Loucy (cell line): ENCODE results near the gene BTC.

Experiments
- H2AFZ ChIP-seq: fragments of 200-600 bp; sonication (generic); 2 replicates; pipeline ENCODE4 v1.6.0; 2016; ENCODE audit warnings: antibody characterized with exemption, mild to moderate bottlenecking, low read length, moderate library complexity
- H3F3A ChIP-seq: fragments of 200-600 bp; 2 replicates; pipeline ENCODE4 v1.6.0; 2016; ENCODE audit warnings: antibody characterized with exemption, low read depth, mild to moderate bottlenecking
- H3K27me3 ChIP-seq: fragments of 200-600 bp; sonication (generic); 2 replicates; pipeline ENCODE4 v1.6.1; 2014; ENCODE audit warnings: low read length, mild to moderate bottlenecking; ENCODE audit not compliant: insufficient read depth, poor library complexity, severe bottlenecking
- H3K36me3 ChIP-seq: fragments of 200-600 bp; sonication (generic); 2 replicates; pipeline ENCODE4 v1.6.1; 2016; ENCODE audit warnings: low read length; ENCODE audit not compliant: insufficient read depth
- H3K4me1 ChIP-seq: fragments of 200-600 bp; sonication (generic); 2 replicates; pipeline ENCODE4 v1.5.1; 2014; ENCODE audit warnings: low read length, mild to moderate bottlenecking; ENCODE audit not compliant: insufficient read depth, poor library complexity, severe bottlenecking
- H3K4me2 ChIP-seq: fragments of 200-600 bp; sonication (generic); 2 replicates; pipeline ENCODE4 v1.6.0; 2014; ENCODE audit warnings: antibody characterized with exemption, low read length, low read depth, mild to moderate bottlenecking; ENCODE audit not compliant: poor library complexity, severe bottlenecking
- H3K4me3 ChIP-seq: fragments of 200-600 bp; sonication (generic); 2 replicates; pipeline ENCODE4 v1.5.1; 2014; ENCODE audit warnings: low read length, mild to moderate bottlenecking, mixed read lengths; ENCODE audit not compliant: poor library complexity, severe bottlenecking
- H3K79me2 ChIP-seq: fragments of 200-600 bp; sonication (generic); 2 replicates; pipeline ENCODE4 v1.6.1; 2014; ENCODE audit warnings: low read length; ENCODE audit not compliant: insufficient read depth
- H3K9ac ChIP-seq: fragments of 200-600 bp; sonication (generic); 2 replicates; pipeline ENCODE4 v1.6.0; 2014; ENCODE audit warnings: mild to moderate bottlenecking, low read depth, low read length, moderate library complexity; ENCODE audit not compliant: poor library complexity, severe bottlenecking
- H3K9me2 ChIP-seq: fragments of 200-600 bp; sonication (generic); replicated peaks from 2 replicates; pipeline ENCODE4 v1.6.1; 2016; ENCODE audit warnings: low read depth, low read length, mixed read lengths
- H3K9me3 ChIP-seq: fragments of 200-600 bp; sonication (generic); 2 replicates; pipeline ENCODE4 v1.6.1; 2014; ENCODE audit warnings: mild to moderate bottlenecking, antibody characterized with exemption, low read length, low read depth; ENCODE audit not compliant: insufficient read depth
- H4K20me1 ChIP-seq: fragments of 200-600 bp; sonication (generic); 2 replicates; pipeline ENCODE4 v1.6.0; 2014; ENCODE audit warnings: antibody characterized with exemption, low read length, mild to moderate bottlenecking; ENCODE audit not compliant: insufficient read depth, poor library complexity, severe bottlenecking
- CTCF ChIP-seq: fragments of 200-600 bp; sonication (generic); conservative IDR thresholded peaks from 2 replicates; pipeline ENCODE4 v1.5.1; 2014; ENCODE audit warnings: mild to moderate bottlenecking, antibody characterized with exemption, low read length
- EZH2phosphoT487 ChIP-seq: fragments of 200-600 bp; IDR thresholded peaks from 2 replicates; pipeline ENCODE4 v1.6.1; 2018; ENCODE audit warnings: antibody characterized with exemption, mild to moderate bottlenecking, moderate library complexity, borderline replicate concordance

BTC gene

GRCh38 chr4:74790652-74791051, 3.7 kb downstream of the BTC start:
- H3K4me2 ChIP-seq: no peak overlapping the region
- TF ChIP-seq CTCF (no peak), EZH2phosphoT487 (no peak)
- no peaks in the 10 kb centered on the region for H3K9me2 ChIP-seq
- H3K9ac ChIP-seq: no peak overlapping the region
- H3K4me3 ChIP-seq: no peak overlapping the region
- H4K20me1 ChIP-seq: no peaks in the 10 kb centered on the region
- no peaks in the 10 kb centered on the region for H3K36me3 ChIP-seq
- no peak overlapping the region for H2AFZ ChIP-seq
- H3K79me2 ChIP-seq: no peaks in the 10 kb centered on the region
- H3K9me3 ChIP-seq: no peaks in the 10 kb centered on the region
- H3K4me1 ChIP-seq: no peaks in the 10 kb centered on the region
- H3K27me3 ChIP-seq: no peaks in the 10 kb centered on the region
- H3F3A ChIP-seq: no peaks in the 10 kb centered on the region

GRCh38 chr4:74789518-74789917, 4.8 kb downstream of the BTC start:
- no peaks in the 10 kb centered on the region for H3K79me2 ChIP-seq
- H3F3A ChIP-seq: no peaks in the 10 kb centered on the region
- H3K9me3 ChIP-seq: no peaks in the 10 kb centered on the region
- H3K36me3 ChIP-seq: no peaks in the 10 kb centered on the region
- no peak overlapping the region for H3K9ac ChIP-seq
- H3K4me1 ChIP-seq: no peaks in the 10 kb centered on the region
- TF ChIP-seq EZH2phosphoT487: no peak
- TF ChIP-seq CTCF: no peak
- H2AFZ ChIP-seq: no peak overlapping the region
- H3K9me2 ChIP-seq: no peaks in the 10 kb centered on the region
- H3K27me3 ChIP-seq: no peaks in the 10 kb centered on the region
- H3K4me3 ChIP-seq: no peak overlapping the region
- no peaks in the 10 kb centered on the region for H4K20me1 ChIP-seq
- H3K4me2 ChIP-seq: no peak overlapping the region

DNA sequence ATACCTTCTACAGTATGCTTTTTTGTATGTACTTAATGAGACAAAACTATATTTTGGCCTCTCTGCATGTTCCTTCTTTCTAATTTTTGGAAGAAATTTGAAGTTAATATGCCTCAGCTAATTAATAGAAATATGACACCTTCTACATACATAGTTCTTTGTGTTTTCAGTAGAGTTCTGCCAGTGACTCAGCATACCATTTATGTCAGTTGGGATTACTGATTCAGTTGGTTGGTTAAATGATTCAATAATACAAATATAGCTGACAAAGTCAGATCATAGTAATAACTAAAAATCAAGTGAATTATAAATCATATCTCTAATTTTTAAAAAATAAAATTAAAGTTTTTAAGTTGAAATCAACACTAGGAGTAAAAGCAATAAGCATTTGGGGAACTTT, 16.8 kb downstream of the BTC start:
- no peak overlapping the region for H3K9ac ChIP-seq
- no peak overlapping the region for H2AFZ ChIP-seq
- H3K4me1 ChIP-seq: no peaks in the 10 kb centered on the region
- H3K4me2 ChIP-seq: no peak overlapping the region
- no peaks in the 10 kb centered on the region for H3K9me2 ChIP-seq
- H3K36me3 ChIP-seq: no peaks in the 10 kb centered on the region
- H3K79me2 ChIP-seq: no peaks in the 10 kb centered on the region
- TF ChIP-seq CTCF (no peak), EZH2phosphoT487 (no peak)
- H3K27me3 ChIP-seq: no peaks in the 10 kb centered on the region
- no peaks in the 10 kb centered on the region for H3F3A ChIP-seq
- H4K20me1 ChIP-seq: no peaks in the 10 kb centered on the region
- H3K4me3 ChIP-seq: no peak overlapping the region
- no peaks in the 10 kb centered on the region for H3K9me3 ChIP-seq
